ENCODE data around the gene RDH12. TPM values are rescaled to one million over a fixed set of nuclear protein-coding genes. Genes with fewer than 3 reads are reported as not detected.

RDH12 gene
- total and polyA plus RNA-seq, 2 donors (not counting 1 experiment from before 2014, with no cell fraction given), result not detected

DNA sequence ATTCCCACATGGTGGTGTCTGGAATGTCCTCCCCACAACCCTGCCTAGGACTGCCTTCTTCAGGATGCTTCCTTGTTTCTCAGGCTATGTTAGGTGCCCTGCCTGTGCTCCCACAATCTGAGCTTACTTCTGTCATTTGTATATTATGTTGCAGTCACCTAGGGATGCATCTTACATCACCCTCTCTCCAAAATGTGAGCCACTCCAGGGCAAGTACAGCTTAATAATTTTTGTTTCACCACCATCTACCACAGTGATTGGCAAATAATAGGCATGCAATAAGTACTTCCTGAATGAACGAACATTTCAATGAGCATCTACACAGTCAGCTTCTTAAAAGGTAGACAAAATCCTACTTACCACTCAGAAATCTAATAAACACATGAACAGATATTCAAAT is 77.1 kb downstream of the RDH12 start:
- Histone ChIP-seq H3K4me2 (ENCODE audit: extremely low read depth, insufficient read depth, low read length) (no peak overlapping the region), H3K4me1 (ENCODE audit: control insufficient read depth, extremely low read depth, insufficient read depth, low read length) (no peaks in the 10 kb centered on the region), H3K27me3 (ENCODE audit: control insufficient read depth, insufficient read depth, low read length) (no peaks in the 10 kb centered on the region), H3K4me3 (replicated peaks in 1 of 4; ENCODE audit: control extremely low read depth in 1 of 4, insufficient read depth in 1 of 4, low read depth in 3 of 4, low read length in 4 of 4) (no peak overlapping the region), H3K9ac (ENCODE audit: insufficient read depth, low read length) (no peak overlapping the region), H3K36me3 (ENCODE audit: control insufficient read depth, insufficient read depth, low read length) (peaks cover 12% of the 10 kb centered on the region), H4K20me1 (ENCODE audit: control insufficient read depth, extremely low read depth, insufficient read depth, low read length) (no peaks in the 10 kb centered on the region), H3K27ac (ENCODE audit: insufficient read depth, low read length) (no peak overlapping the region), H2AFZ (ENCODE audit: low read length) (no peak overlapping the region), H3K79me2 (ENCODE audit: control insufficient read depth, insufficient read depth, low read length) (no peaks in the 10 kb centered on the region), H3K9me3 (ENCODE audit: control insufficient read depth, insufficient read depth, low read depth, low read length) (no peaks in the 10 kb centered on the region)
- no peak for DNase-seq (ENCODE audit: low read depth in 2 of 2)
- TF ChIP-seq, protein P1, sequence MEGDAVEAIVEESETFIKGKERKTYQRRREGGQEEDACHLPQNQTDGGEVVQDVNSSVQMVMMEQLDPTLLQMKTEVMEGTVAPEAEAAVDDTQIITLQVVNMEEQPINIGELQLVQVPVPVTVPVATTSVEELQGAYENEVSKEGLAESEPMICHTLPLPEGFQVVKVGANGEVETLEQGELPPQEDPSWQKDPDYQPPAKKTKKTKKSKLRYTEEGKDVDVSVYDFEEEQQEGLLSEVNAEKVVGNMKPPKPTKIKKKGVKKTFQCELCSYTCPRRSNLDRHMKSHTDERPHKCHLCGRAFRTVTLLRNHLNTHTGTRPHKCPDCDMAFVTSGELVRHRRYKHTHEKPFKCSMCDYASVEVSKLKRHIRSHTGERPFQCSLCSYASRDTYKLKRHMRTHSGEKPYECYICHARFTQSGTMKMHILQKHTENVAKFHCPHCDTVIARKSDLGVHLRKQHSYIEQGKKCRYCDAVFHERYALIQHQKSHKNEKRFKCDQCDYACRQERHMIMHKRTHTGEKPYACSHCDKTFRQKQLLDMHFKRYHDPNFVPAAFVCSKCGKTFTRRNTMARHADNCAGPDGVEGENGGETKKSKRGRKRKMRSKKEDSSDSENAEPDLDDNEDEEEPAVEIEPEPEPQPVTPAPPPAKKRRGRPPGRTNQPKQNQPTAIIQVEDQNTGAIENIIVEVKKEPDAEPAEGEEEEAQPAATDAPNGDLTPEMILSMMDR (conservative IDR thresholded peaks at IDR 0.05 in 1 of 2, IDR thresholded peaks at IDR 0.05 in 1 of 2; ENCODE audit: low read depth in 1 of 2, low read length in 2 of 2), result no peak
- TF ChIP-seq EZH2 (IDR thresholded peaks at IDR 0.05; ENCODE audit: low read length, missing control alignments), result no peak

DNA sequence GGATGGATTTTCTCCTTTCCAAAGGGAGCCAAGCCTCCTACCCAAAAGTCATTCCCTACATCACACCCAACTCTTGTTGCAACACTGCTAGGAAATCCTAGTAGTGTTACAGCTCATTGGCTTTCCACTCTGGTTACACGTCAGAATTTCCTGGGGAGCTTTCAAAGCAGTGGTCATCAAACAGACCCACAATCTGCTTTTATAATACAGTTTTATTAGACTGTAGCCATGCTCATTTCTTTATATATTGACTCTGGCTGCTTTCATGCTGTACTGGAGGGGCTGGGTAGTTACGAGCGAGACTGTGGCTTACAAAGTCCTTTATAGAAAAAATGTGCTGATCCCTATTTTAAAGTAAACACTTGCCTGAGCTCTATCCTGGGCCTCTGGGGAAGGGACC is 80.4 kb downstream of the RDH12 start:
- DNase-seq (ENCODE audit: low read depth in 2 of 2), result no peak
- H3K79me2 ChIP-seq (ENCODE audit: control insufficient read depth, insufficient read depth, low read length), result no peaks in the 10 kb centered on the region
- H3K36me3 ChIP-seq (ENCODE audit: control insufficient read depth, insufficient read depth, low read length), result peaks cover 16% of the 10 kb centered on the region
- TF ChIP-seq, protein P1 (conservative IDR thresholded peaks at IDR 0.05 in 1 of 2, IDR thresholded peaks at IDR 0.05 in 1 of 2; ENCODE audit: low read depth in 1 of 2, low read length in 2 of 2), result no peak
- TF ChIP-seq EZH2 (IDR thresholded peaks at IDR 0.05; ENCODE audit: low read length, missing control alignments), result no peak
- H3K4me1 ChIP-seq (ENCODE audit: control insufficient read depth, extremely low read depth, insufficient read depth, low read length), result no peaks in the 10 kb centered on the region
- no peak overlapping the region for H3K27ac ChIP-seq (ENCODE audit: insufficient read depth, low read length)
- H3K9ac ChIP-seq (ENCODE audit: insufficient read depth, low read length), result no peak overlapping the region
- H3K9me3 ChIP-seq (ENCODE audit: control insufficient read depth, insufficient read depth, low read depth, low read length), result no peaks in the 10 kb centered on the region
- H3K27me3 ChIP-seq (ENCODE audit: control insufficient read depth, insufficient read depth, low read length), result no peaks in the 10 kb centered on the region
- H3K4me3 ChIP-seq (replicated peaks in 1 of 4; ENCODE audit: control extremely low read depth in 1 of 4, insufficient read depth in 1 of 4, low read depth in 3 of 4, low read length in 4 of 4), result no peak overlapping the region
- no peak overlapping the region for H2AFZ ChIP-seq (ENCODE audit: low read length)
- H4K20me1 ChIP-seq (ENCODE audit: control insufficient read depth, extremely low read depth, insufficient read depth, low read length), result no peaks in the 10 kb centered on the region
- no peak overlapping the region for H3K4me2 ChIP-seq (ENCODE audit: extremely low read depth, insufficient read depth, low read length)

Other genes starting within 250 kb of the RDH12 start
- 0.77 and 0.99 TPM in 2 replicates for gene TMEM229B, start 213.2 kb upstream of the RDH12 start, total RNA-seq
- gene TMEM229B, start 213.2 kb upstream of the RDH12 start, polyA plus RNA-seq, result 0.26 and 0.68 TPM in 2 replicates
- gene PLEKHH1, start 168.6 kb upstream of the RDH12 start, total RNA-seq, result 0.33 and 0.77 TPM in 2 replicates
- gene PLEKHH1, start 168.6 kb upstream of the RDH12 start, polyA plus RNA-seq, result 0.10 and 0.71 TPM in 2 replicates
- gene PIGH, start 101.6 kb upstream of the RDH12 start, total RNA-seq, result 12.7 and 20.8 TPM in 2 replicates
- 14.2 and 15.6 TPM in 2 replicates for gene PIGH, start 101.6 kb upstream of the RDH12 start, polyA plus RNA-seq
- 2.3 and 8.4 TPM in 2 replicates for gene ARG2, start 82.0 kb upstream of the RDH12 start, total RNA-seq
- 1.9 and 3.2 TPM in 2 replicates for gene ARG2, start 82.0 kb upstream of the RDH12 start, polyA plus RNA-seq
- gene VTI1B, start 27.3 kb upstream of the RDH12 start, total RNA-seq, result 63.7 and 67.9 TPM in 2 replicates
- 88.9 and 89.8 TPM in 2 replicates for gene VTI1B, start 27.3 kb upstream of the RDH12 start, polyA plus RNA-seq
- 96.8 and 174 TPM in 2 replicates for gene RDH11, start 6.1 kb upstream of the RDH12 start, total RNA-seq
- 135 and 151 TPM in 2 replicates for gene RDH11, start 6.1 kb upstream of the RDH12 start, polyA plus RNA-seq
- 18.7 and 22.9 TPM in 2 replicates for gene ZFYVE26, start 114.7 kb downstream of the RDH12 start, total RNA-seq
- gene ZFYVE26, start 114.7 kb downstream of the RDH12 start, polyA plus RNA-seq, result 8.4 and 9.1 TPM in 2 replicates
- 13.1 and 16.3 TPM in 2 replicates for gene RAD51B, start 117.9 kb downstream of the RDH12 start, total RNA-seq
- gene RAD51B, start 117.9 kb downstream of the RDH12 start, polyA plus RNA-seq, result 4.6 and 7.9 TPM in 2 replicates